PFSK-1 (cell line): ENCODE data around the gene CD80.

Source experiments
- FOXP2 ChIP-seq: optimal IDR thresholded peaks from 2 replicates; pipeline ENCODE3; 2011; ENCODE audit warnings: borderline replicate concordance, control low read depth, inconsistent platforms; ENCODE audit not compliant: insufficient read depth; ENCODE audit errors: extremely low read length, extremely low read depth
- POLR2AphosphoS5 ChIP-seq: IDR thresholded peaks from 2 replicates; pipeline ENCODE4 v1.6.1; 2012; ENCODE audit warnings: low read depth, mild to moderate bottlenecking, control low read depth, low read length, moderate library complexity
- SIN3A ChIP-seq: IDR thresholded peaks from 2 replicates; pipeline ENCODE4 v1.6.1; 2012; ENCODE audit warnings: mild to moderate bottlenecking, low read length, moderate library complexity, borderline replicate concordance; ENCODE audit not compliant: insufficient read depth
- TAF1 ChIP-seq: IDR thresholded peaks from 2 replicates; pipeline ENCODE4 v1.6.1; 2012; ENCODE audit warnings: low read length, control low read depth, borderline replicate concordance; ENCODE audit not compliant: insufficient read depth
- TF ChIP-seq, protein P1 (sequence below), 2 experiments: IDR thresholded peaks; 2 replicates each; pipeline versions ENCODE4 v1.6.1 to v1.8.0; 2011 to 2012; ENCODE audit warnings: low read depth in 2 of 2, low read length in 2 of 2, control low read depth in 1 of 2, inconsistent platforms in 1 of 2, mild to moderate bottlenecking in 1 of 2, moderate library complexity in 1 of 2; ENCODE audit not compliant: insufficient read depth in 1 of 2

Gene CD80

GRCh38 chr3:119601154-119601553, 41.7 kb upstream of the CD80 start:
- TF ChIP-seq FOXP2 (no peak), TAF1 (no peak)
- TF ChIP-seq, protein P1, sequence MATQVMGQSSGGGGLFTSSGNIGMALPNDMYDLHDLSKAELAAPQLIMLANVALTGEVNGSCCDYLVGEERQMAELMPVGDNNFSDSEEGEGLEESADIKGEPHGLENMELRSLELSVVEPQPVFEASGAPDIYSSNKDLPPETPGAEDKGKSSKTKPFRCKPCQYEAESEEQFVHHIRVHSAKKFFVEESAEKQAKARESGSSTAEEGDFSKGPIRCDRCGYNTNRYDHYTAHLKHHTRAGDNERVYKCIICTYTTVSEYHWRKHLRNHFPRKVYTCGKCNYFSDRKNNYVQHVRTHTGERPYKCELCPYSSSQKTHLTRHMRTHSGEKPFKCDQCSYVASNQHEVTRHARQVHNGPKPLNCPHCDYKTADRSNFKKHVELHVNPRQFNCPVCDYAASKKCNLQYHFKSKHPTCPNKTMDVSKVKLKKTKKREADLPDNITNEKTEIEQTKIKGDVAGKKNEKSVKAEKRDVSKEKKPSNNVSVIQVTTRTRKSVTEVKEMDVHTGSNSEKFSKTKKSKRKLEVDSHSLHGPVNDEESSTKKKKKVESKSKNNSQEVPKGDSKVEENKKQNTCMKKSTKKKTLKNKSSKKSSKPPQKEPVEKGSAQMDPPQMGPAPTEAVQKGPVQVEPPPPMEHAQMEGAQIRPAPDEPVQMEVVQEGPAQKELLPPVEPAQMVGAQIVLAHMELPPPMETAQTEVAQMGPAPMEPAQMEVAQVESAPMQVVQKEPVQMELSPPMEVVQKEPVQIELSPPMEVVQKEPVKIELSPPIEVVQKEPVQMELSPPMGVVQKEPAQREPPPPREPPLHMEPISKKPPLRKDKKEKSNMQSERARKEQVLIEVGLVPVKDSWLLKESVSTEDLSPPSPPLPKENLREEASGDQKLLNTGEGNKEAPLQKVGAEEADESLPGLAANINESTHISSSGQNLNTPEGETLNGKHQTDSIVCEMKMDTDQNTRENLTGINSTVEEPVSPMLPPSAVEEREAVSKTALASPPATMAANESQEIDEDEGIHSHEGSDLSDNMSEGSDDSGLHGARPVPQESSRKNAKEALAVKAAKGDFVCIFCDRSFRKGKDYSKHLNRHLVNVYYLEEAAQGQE (IDR thresholded peaks at IDR 0.05; ENCODE audit: insufficient read depth in 1 of 2, low read depth in 2 of 2, low read length in 2 of 2) = no peak

GRCh38 chr3:119600732-119601131, 41.3 kb upstream of the CD80 start:
- TF ChIP-seq, protein P1 (IDR thresholded peaks at IDR 0.05; ENCODE audit: insufficient read depth in 1 of 2, low read depth in 2 of 2, low read length in 2 of 2) = no peak
- TF ChIP-seq SIN3A (no peak), FOXP2 (no peak), POLR2AphosphoS5 (no peak), TAF1 (no peak)

GRCh38 chr3:119599558-119600174, 40.3 kb upstream of the CD80 start:
- no peak for TF ChIP-seq TAF1
- TF ChIP-seq POLR2AphosphoS5 = no peak
- TF ChIP-seq FOXP2 = no peak
- no peak for TF ChIP-seq SIN3A

DNA sequence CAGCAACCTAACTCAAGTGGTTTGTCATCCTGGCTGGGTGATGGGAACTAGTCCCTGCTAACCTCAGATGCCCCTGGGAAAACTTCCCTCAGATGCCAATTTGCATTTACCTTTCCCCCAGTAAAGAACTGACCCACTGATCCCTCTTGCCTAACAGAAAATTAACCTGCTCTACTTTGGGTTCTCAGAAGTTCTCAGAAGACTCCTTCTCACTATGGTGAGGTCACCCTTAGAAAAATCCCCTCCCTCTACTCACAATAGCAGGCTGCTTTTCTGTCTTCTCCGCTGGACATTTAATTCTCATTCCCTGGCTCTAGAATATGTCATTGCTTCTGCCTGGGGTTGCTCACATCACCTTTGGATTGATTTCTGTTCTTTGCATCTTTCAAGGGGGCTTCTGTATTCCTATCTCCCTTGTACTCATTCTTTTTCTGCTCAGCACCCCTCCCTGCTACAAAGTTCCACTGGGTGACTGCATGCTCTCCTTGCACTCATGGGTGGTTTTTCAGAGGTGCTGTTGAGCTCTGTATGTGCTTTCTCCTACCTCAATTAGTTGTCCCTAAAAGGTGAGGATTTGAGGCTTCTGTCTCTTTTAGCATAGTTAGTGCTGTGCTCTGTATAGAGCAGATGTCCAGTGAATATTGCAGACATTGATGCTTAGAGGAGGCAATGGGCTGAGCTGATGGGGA, 39.1 kb upstream of the CD80 start:
- TF ChIP-seq FOXP2 (no peak), SIN3A (no peak), TAF1 (no peak), POLR2AphosphoS5 (no peak)
- TF ChIP-seq, protein P1 (IDR thresholded peaks at IDR 0.05; ENCODE audit: insufficient read depth in 1 of 2, low read depth in 2 of 2, low read length in 2 of 2) = no peak

- TF ChIP-seq, protein P1 (IDR thresholded peaks at IDR 0.05; ENCODE audit: insufficient read depth in 1 of 2, low read depth in 2 of 2, low read length in 2 of 2) = no peak
- no peak for TF ChIP-seq TAF1
Measured at GRCh38 chr3:119597548-119598288, 38.3 kb upstream of the CD80 start, which contains the start of gene PLA1A. Gene PLA1A, plus strand, starts transcription at chr3:119597885. Its CDS starts 29 bp downstream, at chr3:119597914.
